Ectodermal cell (in vitro differentiated cells): ENCODE data around the gene LCLAT1.
"Not testable (repeated sequence)": the region's sequence is repeated elsewhere in the genome, so short reads cannot be mapped to it uniquely, and the experiment has no call there.

Experiments
- H3K27ac ChIP-seq: 2 replicates; pipeline ENCODE4 v1.7.0; 2013; ENCODE audit warnings: mild to moderate bottlenecking, low read depth, low read length; ENCODE audit not compliant: insufficient read depth, poor library complexity, severe bottlenecking
- H3K27me3 ChIP-seq: 2 replicates; pipeline ENCODE4 v1.7.0; 2013; ENCODE audit warnings: mild to moderate bottlenecking, low read length; ENCODE audit not compliant: insufficient read depth, control insufficient read depth, poor library complexity, severe bottlenecking
- H3K36me3 ChIP-seq: one replicate; pipeline ENCODE4 v1.7.0; 2013; ENCODE audit warnings: low read length; ENCODE audit not compliant: control insufficient read depth, insufficient read depth
- H3K4me1 ChIP-seq: one replicate; pipeline ENCODE4 v1.7.0; 2013; ENCODE audit warnings: low read length; ENCODE audit not compliant: control insufficient read depth, insufficient read depth
- H3K4me3 ChIP-seq: 2 replicates; pipeline ENCODE4 v1.7.0; 2013; ENCODE audit warnings: low read depth, low read length, control low read depth; ENCODE audit not compliant: insufficient read depth
- H3K9me3 ChIP-seq: 2 replicates; pipeline ENCODE4 v1.7.0; 2013; ENCODE audit warnings: mild to moderate bottlenecking, low read length, moderate library complexity; ENCODE audit not compliant: control insufficient read depth
- whole genome bisulfite sequencing, 2 experiments: methylation state at CpG; one replicate each; pipeline ENCODE4 v1.1.7; 2013; ENCODE audit warnings: missing lambda C conversion rate in 2 of 2; 5-methylcytosine and 5-hydroxymethylcytosine counted together

LCLAT1 gene

DNA sequence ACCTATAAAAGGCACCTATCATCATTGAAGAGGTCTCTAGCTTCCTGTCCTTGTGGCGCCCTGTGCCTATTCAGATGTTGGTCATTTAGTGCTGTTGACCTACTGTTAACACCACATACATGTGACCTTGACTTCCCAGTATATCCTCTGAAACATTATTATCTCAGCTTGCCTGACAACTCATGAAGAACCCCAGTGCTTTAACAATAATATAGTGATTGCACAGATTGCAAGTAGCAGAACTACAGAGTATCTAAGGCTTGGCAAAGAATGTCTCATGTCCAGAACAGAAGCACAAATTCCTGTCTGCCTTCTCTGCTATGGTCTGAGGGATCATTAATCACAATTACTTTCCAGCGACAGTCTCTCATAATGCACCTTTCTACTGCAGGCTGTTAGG is 165.3 kb downstream of the LCLAT1 start:
- Histone ChIP-seq H3K27me3 (no peaks in the 10 kb centered on the region), H3K36me3 (no peaks in the 10 kb centered on the region), H3K9me3 (no peaks in the 10 kb centered on the region), H3K4me1 (peaks cover 13% of the 10 kb centered on the region), H3K4me3 (no peak overlapping the region), H3K27ac (no peak overlapping the region)
- 92 to 98% methylated on average over 2 of the region's 2 CpGs for WGBS, 2 experiments

DNA sequence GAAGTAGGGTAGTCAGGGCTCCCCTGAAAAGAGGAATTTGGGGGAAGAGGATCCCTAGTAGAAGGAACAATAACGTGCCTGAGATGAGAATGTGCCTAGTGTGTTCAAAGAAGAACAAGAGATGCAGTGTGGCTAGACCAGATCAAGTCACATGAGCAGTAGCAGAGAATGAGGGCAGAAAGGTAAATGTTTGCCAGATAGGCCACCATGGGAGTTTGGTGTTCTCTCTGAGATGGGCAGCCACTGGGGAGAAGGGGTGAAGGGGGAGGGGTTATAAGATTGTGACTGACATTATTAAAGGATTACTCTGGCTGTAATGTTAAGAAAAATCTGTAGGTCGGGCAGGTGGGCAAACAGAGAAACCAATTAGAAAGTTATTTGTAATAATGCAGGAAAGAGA is 166.0 kb downstream of the LCLAT1 start:
- 63 to 78% methylated on average over 2 of the region's 2 CpGs for WGBS, 2 experiments
- Histone ChIP-seq H3K4me3 (no peak overlapping the region), H3K36me3 (no peaks in the 10 kb centered on the region), H3K9me3 (no peaks in the 10 kb centered on the region), H3K4me1 (peaks cover 13% of the 10 kb centered on the region), H3K27ac (no peak overlapping the region), H3K27me3 (no peaks in the 10 kb centered on the region)

GRCh38 chr2:30614227-30614626 is 167.2 kb downstream of the LCLAT1 start:
- not testable (repeated sequence) for H3K27ac ChIP-seq, H3K4me3 ChIP-seq, H3K27me3 ChIP-seq, H3K36me3 ChIP-seq, H3K9me3 ChIP-seq
- H3K4me1 ChIP-seq: peaks cover 13% of the 10 kb centered on the region
- 87 to 93% methylated on average over 1 of the region's 4 CpGs for WGBS, 2 experiments

DNA sequence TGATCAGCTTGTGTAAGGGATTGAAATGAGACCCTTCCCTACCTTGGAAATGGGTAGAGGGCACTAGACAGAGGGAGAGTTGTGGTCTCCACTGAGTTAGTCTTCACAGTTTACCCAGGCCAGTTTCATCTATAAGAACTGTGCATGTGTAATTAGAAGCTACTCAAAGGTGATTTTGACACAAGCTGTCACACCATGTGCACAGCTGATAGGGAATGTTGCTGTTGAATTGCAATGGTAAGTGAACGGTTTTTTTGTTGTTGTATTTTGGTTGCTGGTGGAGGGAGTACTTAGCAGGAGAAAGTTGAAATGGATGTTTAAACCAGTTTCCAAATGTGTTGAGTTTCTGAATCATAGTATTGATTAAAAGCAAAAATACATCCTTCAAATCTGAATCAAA is 168.9 kb downstream of the LCLAT1 start:
- no peaks in the 10 kb centered on the region for H3K27me3 ChIP-seq
- H3K36me3 ChIP-seq: no peaks in the 10 kb centered on the region
- H3K9me3 ChIP-seq: no peaks in the 10 kb centered on the region
- no peak overlapping the region for H3K27ac ChIP-seq
- 95 to 97% methylated on average over 1 of the region's 1 CpG for WGBS, 2 experiments
- H3K4me1 ChIP-seq: peaks cover 13% of the 10 kb centered on the region
- H3K4me3 ChIP-seq: no peak overlapping the region

- no peak overlapping the region for H3K27ac ChIP-seq
- H3K36me3 ChIP-seq: no peaks in the 10 kb centered on the region
- WGBS, 2 experiments: 89 to 100% methylated on average over 1 of the region's 1 CpG
- no peaks in the 10 kb centered on the region for H3K27me3 ChIP-seq
- H3K4me3 ChIP-seq: no peak overlapping the region
- H3K9me3 ChIP-seq: no peaks in the 10 kb centered on the region
- no peaks in the 10 kb centered on the region for H3K4me1 ChIP-seq
These were observed 173.1 kb downstream of the LCLAT1 start for GRCh38 chr2:30620102-30620501.

DNA sequence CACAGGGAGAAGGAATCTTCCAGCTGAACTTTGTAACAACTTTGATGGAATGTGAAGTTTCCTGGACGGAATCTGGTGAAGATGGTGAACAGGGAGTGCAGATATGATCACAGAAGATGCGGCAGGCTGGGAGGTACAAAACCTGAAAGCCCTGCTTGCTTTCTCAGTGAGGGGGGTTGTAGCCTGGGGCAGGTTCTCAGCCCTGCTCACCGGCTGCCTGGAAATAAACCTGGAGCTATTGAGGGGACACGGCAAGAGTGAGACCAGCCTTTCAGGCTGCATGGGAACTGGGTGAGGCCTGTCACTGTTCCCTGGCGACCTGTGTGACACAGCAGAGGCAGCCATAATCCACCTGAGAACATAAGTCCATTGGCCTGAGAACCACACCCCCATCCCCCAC is 174.8 kb downstream of the LCLAT1 start:
- Histone ChIP-seq H3K27ac (no peak overlapping the region), H3K27me3 (no peaks in the 10 kb centered on the region), H3K4me1 (no peaks in the 10 kb centered on the region), H3K9me3 (no peaks in the 10 kb centered on the region), H3K4me3 (no peak overlapping the region), H3K36me3 (no peaks in the 10 kb centered on the region)
- 94 to 97% methylated on average over 5 of the region's 5 CpGs for WGBS, 2 experiments

- WGBS, 2 experiments: 92 to 99% methylated on average over 4 of the region's 4 CpGs
- Histone ChIP-seq H3K4me3 (no peak overlapping the region), H3K4me1 (no peaks in the 10 kb centered on the region), H3K27ac (no peak overlapping the region), H3K27me3 (no peaks in the 10 kb centered on the region), H3K9me3 (no peaks in the 10 kb centered on the region), H3K36me3 (no peaks in the 10 kb centered on the region)
These were observed 175.4 kb downstream of the LCLAT1 start for GRCh38 chr2:30622452-30622851.

DNA sequence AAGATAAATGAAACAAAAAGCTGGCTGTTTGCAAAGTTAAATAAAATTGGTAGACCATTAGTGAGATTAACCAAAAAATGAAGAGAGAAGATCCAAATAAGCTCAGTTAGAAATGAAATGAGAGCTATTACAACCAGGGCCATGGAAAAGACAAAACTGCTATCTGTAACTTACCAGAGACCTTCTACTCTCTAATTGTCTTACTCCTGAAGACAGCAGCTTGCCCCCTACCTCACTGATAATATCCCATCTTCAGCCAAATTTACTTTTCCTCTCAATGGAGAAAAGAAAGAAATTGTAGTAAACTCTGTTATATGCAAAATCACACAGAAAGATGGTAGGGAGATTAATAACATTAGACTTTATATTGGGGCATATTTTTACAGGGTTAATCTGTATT is 178.2 kb downstream of the LCLAT1 start:
- Histone ChIP-seq H3K9me3 (no peaks in the 10 kb centered on the region), H3K4me3 (no peak overlapping the region), H3K27ac (no peak overlapping the region), H3K27me3 (no peaks in the 10 kb centered on the region), H3K4me1 (no peaks in the 10 kb centered on the region), H3K36me3 (no peaks in the 10 kb centered on the region)

DNA sequence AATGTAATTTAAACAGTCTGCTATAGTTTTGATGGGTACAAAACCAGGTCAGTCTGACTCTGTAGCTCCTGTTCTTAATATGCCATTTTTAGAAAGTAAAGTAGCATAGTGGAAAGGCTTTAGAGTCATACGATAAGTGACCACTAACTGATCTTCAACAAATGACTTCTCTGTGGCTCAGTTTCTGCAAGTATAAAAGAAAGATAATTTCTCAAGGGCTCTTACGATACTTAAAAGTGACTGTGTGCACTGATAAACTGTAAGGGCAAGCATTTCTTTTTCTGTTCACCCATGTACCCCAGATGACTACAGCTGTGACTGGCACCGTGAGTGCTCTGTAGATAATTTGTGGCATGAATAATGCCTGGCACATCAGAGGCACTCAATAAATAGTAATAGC is 178.7 kb downstream of the LCLAT1 start:
- WGBS, 2 experiments: 96 to 99% methylated on average over 3 of the region's 3 CpGs
- H3K9me3 ChIP-seq: no peaks in the 10 kb centered on the region

GRCh38 chr2:30626397-30626796 is 179.4 kb downstream of the LCLAT1 start:
- no peaks in the 10 kb centered on the region for H3K27me3 ChIP-seq
- H3K36me3 ChIP-seq: no peaks in the 10 kb centered on the region
- 100% methylated on average over 1 of the region's 2 CpGs for WGBS, 2 experiments
- H3K4me1 ChIP-seq: no peaks in the 10 kb centered on the region
- no peak overlapping the region for H3K27ac ChIP-seq
- no peak overlapping the region for H3K4me3 ChIP-seq
- H3K9me3 ChIP-seq: no peaks in the 10 kb centered on the region

More for the DNA sequence above, 178.7 kb downstream of the LCLAT1 start:
- H3K27ac ChIP-seq: no peak overlapping the region
- H3K27me3 ChIP-seq: no peaks in the 10 kb centered on the region
- H3K4me3 ChIP-seq: no peak overlapping the region
- H3K36me3 ChIP-seq: no peaks in the 10 kb centered on the region
- H3K4me1 ChIP-seq: no peaks in the 10 kb centered on the region

- Histone ChIP-seq H3K4me3 (no peak overlapping the region), H3K27ac (no peak overlapping the region), H3K9me3 (no peaks in the 10 kb centered on the region), H3K4me1 (no peaks in the 10 kb centered on the region), H3K27me3 (no peaks in the 10 kb centered on the region), H3K36me3 (no peaks in the 10 kb centered on the region)
- WGBS, 2 experiments: 94 to 97% methylated on average over 8 of the region's 8 CpGs
These were observed 180.1 kb downstream of the LCLAT1 start for GRCh38 chr2:30627151-30627550.
